Epithelial cell of alveolus of lung (primary cell): ENCODE results near the gene XRCC6. TPM values are rescaled to one million over a fixed set of nuclear protein-coding genes. Genes with fewer than 3 reads are reported as not detected.

Experiments
- total RNA-seq: library from RNA; depleted of rRNA; stranded (reverse); fragments of >200 nt; gene quantifications from 2 replicates; pipeline ENCODE4 v1.2.1, GENCODE V29; 2015

XRCC6 gene
- total RNA-seq, result 246 and 336 TPM in 2 replicates

GRCh38 chr22:41621099-41621910 is at the start of gene XRCC6:
TSS of gene XRCC6 (plus strand) at chr22:41621295. CDS start at chr22:41622005, 710 bp downstream.

GRCh38 chr22:41589391-41590241 is 31.5 kb upstream of the XRCC6 start, which contains the start of gene PMM1:
TSS of gene PMM1 (minus strand) at chr22:41589840. CDS start at chr22:41589805, 35 bp downstream.

DNA sequence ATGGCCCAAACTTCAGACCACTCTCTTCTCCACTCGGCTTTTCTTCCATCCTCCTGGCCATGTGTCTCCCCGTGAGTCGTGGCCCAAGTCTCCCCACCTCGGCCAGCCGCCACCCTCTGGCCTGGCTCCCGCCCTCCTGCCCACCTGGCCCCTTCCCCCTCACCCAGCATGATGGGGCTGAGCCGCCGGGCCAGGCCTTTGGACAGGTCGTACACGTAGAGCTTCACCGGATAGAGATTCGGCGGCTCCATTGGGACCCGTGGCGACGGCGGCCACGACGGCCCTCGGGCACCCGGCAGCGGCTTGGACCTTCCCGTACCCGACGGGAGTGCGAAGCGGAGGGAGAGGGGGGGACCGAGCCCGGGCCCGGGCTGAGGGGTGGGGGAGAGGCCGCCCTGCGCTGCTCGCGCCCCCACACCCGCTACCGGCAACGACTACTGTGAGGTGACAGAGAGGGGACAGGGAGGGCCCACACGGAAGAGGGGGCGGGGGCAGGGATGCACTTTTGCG is 451 bp upstream of the XRCC6 start, which contains the start of gene DESI1:
DESI1 (minus strand) TSS at position 455 of the 510 bp plus-strand sequence; CDS start at position 251, 204 bp downstream.

DNA sequence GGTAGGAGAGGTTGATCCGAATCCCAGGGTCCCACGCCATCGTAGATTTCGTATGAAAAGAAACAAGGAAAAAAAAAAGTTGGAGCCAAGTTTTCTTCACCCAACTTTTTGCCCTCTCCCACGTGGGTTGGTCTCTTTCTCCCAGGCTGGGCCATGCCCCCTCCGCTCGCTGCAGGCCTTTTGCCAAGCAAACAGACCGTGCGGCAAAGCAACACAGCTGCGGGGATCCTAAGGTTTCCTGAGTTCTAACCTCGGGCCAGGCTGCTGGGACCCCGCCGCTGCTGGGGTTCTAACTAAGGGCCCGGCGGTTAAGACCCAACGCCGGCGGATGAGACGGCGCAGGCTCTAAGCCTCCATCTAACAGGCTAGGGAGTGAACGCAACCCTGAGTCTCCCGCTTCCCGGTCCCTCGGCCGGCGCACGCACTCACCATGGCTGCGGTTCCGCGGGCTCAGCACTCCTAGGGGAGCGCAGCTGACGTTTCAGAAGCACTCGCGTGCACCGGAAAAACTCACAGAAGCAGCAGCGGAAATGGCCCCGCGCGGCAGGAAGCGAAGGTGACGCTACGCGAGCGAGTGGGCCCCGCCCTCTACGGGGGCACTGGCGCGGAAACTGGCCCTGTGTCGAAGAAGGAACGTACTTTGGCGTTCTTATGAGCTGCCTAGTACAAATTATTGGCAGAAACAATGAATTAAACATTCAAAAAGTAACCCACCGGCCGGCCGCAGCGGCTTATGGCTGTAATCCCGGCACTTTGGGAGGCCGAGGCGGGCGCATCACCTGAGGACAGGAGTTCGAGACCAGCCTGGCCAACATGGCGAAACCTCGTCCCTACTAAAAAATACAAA is 67.5 kb downstream of the XRCC6 start, which contains the start of gene SNU13:
SNU13 (minus strand) TSS at position 503 of the 847 bp plus-strand sequence; CDS start at position 432, 71 bp downstream.

GRCh38 chr22:41699264-41700107 is 78.4 kb downstream of the XRCC6 start, which contains the start of gene MEI1:
TSS of gene MEI1 (plus strand) at chr22:41699503. CDS start at chr22:41699539, 36 bp downstream.

Other genes with a start within 250 kb of the XRCC6 start
- 5.3 and 7.1 TPM in 2 replicates for gene TEF, start 239.4 kb upstream of the XRCC6 start, total RNA-seq
- 24.3 and 45.7 TPM in 2 replicates for gene TOB2, start 174.5 kb upstream of the XRCC6 start, total RNA-seq
- gene PHF5A, start 152.6 kb upstream of the XRCC6 start, total RNA-seq, result 45.9 and 64.8 TPM in 2 replicates
- 62.6 and 84.4 TPM in 2 replicates for gene ACO2, start 152.2 kb upstream of the XRCC6 start, total RNA-seq
- gene POLR3H, start 76.8 kb upstream of the XRCC6 start, total RNA-seq, result 9.8 and 32.2 TPM in 2 replicates
- gene CSDC2, start 60.3 kb upstream of the XRCC6 start, total RNA-seq, result 8.1 and 73.0 TPM in 2 replicates
- gene PMM1, start 31.5 kb upstream of the XRCC6 start, total RNA-seq, result 49.0 and 58.1 TPM in 2 replicates
- gene DESI1, start 252 bp upstream of the XRCC6 start, total RNA-seq, result 20.7 and 30.8 TPM in 2 replicates
- gene SNU13, start 67.6 kb downstream of the XRCC6 start, total RNA-seq, result 130 and 136 TPM in 2 replicates
- gene MEI1, start 78.2 kb downstream of the XRCC6 start, total RNA-seq, result 4.5 TPM in 1 of 2 replicates, not detected in the other
- 7.4 and 8.0 TPM in 2 replicates for gene CCDC134, start 179.4 kb downstream of the XRCC6 start, total RNA-seq
- gene SREBF2, start 211.8 kb downstream of the XRCC6 start, total RNA-seq, result 51.5 and 97.7 TPM in 2 replicates